ENCODE measurements around the gene SCARF2.

DNA sequence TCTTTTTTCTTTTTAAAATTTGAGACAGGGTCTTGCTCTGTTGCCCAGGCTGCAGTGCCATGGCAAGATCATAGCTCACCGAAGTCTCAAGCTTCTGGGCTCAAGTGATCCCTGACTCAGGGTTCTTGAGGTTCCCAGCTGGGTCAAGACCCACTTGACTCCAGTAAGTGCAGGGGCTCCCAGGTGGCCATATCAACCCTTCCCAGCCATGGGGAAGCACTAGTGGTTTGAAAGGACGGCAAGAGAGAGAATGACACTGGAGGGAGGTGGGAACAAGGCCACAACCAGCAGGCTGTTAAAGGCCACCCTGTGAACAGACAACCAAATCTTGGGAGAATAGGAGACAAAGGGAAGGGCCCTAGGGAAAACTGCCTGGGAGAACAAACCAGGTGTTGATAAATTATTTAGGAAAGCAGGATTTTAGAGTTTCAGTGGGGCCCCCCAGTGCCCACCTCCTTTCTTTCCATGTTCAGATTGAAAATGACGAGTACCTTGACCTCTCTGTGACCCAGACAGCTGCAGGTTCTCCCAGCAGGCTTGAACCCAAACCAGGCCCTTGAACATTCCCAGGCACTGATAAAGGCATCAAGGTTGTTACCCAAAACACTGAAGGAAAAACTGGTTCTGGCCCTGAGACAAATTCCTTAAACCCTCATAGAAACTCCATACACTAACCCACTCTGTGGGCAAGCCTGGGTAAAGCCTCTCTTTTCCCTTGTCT lies 29.2 kb upstream of the SCARF2 start:
- TF ChIP-seq, protein P1, sequence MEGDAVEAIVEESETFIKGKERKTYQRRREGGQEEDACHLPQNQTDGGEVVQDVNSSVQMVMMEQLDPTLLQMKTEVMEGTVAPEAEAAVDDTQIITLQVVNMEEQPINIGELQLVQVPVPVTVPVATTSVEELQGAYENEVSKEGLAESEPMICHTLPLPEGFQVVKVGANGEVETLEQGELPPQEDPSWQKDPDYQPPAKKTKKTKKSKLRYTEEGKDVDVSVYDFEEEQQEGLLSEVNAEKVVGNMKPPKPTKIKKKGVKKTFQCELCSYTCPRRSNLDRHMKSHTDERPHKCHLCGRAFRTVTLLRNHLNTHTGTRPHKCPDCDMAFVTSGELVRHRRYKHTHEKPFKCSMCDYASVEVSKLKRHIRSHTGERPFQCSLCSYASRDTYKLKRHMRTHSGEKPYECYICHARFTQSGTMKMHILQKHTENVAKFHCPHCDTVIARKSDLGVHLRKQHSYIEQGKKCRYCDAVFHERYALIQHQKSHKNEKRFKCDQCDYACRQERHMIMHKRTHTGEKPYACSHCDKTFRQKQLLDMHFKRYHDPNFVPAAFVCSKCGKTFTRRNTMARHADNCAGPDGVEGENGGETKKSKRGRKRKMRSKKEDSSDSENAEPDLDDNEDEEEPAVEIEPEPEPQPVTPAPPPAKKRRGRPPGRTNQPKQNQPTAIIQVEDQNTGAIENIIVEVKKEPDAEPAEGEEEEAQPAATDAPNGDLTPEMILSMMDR (IDR thresholded peaks at IDR 0.05): no peak
- TF ChIP-seq POLR2A (IDR thresholded peaks at IDR 0.05) (no peak), POLR2AphosphoS5 (IDR thresholded peaks at IDR 0.05) (no peak)

Data from prostate gland (tissue), 2 donors.